Activated CD4-positive, CD25-positive, alpha-beta regulatory T cell treated with anti-CD3 and anti-CD28 coated beads, Interleukin-2, amount 50 U/mL, for 24 hours (primary cell): ENCODE results near the gene LRIT3.

ENCODE experiments used
- ATAC-seq, 2 donors: fragments of 150-1000 bp; cut with Tn5 transposase; one replicate each; pipeline ENCODE4 v1.10.0; 2021; ENCODE audit warnings: mild to moderate bottlenecking in 1 of 2, moderate library complexity in 1 of 2

The LRIT3 gene

GRCh38 chr4:109912706-109913595 lies 65.0 kb downstream of the LRIT3 start, which contains the start of gene EGF:
EGF (plus strand) TSS chr4:109912883; CDS start chr4:109913336, 453 bp downstream.
- ATAC-seq: no peak

- no peak for ATAC-seq
Measured at GRCh38 chr4:109913596-109914241, 65.8 kb downstream of the LRIT3 start.

GRCh38 chr4:109914322-109914721 lies 66.4 kb downstream of the LRIT3 start:
- no peak for ATAC-seq

- ATAC-seq: no peak
Measured at GRCh38 chr4:109915385-109916026, 67.6 kb downstream of the LRIT3 start.

GRCh38 chr4:109916027-109916409 lies 68.1 kb downstream of the LRIT3 start:
- ATAC-seq: no peak

- no peak for ATAC-seq
Measured at GRCh38 chr4:109921384-109921808, 73.5 kb downstream of the LRIT3 start.
